Measurements from ENCODE around the gene GP1BA.

The GP1BA gene

GRCh38 chr17:4939546-4939795, 7.4 kb downstream of the GP1BA start:
- TF ChIP-seq, protein P1, sequence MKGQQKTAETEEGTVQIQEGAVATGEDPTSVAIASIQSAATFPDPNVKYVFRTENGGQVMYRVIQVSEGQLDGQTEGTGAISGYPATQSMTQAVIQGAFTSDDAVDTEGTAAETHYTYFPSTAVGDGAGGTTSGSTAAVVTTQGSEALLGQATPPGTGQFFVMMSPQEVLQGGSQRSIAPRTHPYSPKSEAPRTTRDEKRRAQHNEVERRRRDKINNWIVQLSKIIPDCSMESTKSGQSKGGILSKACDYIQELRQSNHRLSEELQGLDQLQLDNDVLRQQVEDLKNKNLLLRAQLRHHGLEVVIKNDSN (IDR thresholded peaks at IDR 0.05) = no peak
- TF ChIP-seq, protein P2, sequence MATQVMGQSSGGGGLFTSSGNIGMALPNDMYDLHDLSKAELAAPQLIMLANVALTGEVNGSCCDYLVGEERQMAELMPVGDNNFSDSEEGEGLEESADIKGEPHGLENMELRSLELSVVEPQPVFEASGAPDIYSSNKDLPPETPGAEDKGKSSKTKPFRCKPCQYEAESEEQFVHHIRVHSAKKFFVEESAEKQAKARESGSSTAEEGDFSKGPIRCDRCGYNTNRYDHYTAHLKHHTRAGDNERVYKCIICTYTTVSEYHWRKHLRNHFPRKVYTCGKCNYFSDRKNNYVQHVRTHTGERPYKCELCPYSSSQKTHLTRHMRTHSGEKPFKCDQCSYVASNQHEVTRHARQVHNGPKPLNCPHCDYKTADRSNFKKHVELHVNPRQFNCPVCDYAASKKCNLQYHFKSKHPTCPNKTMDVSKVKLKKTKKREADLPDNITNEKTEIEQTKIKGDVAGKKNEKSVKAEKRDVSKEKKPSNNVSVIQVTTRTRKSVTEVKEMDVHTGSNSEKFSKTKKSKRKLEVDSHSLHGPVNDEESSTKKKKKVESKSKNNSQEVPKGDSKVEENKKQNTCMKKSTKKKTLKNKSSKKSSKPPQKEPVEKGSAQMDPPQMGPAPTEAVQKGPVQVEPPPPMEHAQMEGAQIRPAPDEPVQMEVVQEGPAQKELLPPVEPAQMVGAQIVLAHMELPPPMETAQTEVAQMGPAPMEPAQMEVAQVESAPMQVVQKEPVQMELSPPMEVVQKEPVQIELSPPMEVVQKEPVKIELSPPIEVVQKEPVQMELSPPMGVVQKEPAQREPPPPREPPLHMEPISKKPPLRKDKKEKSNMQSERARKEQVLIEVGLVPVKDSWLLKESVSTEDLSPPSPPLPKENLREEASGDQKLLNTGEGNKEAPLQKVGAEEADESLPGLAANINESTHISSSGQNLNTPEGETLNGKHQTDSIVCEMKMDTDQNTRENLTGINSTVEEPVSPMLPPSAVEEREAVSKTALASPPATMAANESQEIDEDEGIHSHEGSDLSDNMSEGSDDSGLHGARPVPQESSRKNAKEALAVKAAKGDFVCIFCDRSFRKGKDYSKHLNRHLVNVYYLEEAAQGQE (IDR thresholded peaks at IDR 0.05; ENCODE audit: low read depth) = no peak
- TF ChIP-seq CREB1 (IDR thresholded peaks at IDR 0.05; ENCODE audit: low read depth) (no peak), ZBTB7A (IDR thresholded peaks at IDR 0.05; ENCODE audit: low read depth) (no peak), TEAD4 (IDR thresholded peaks at IDR 0.05) (no peak), EGR1 (IDR thresholded peaks at IDR 0.05) (no peak), CEBPB (IDR thresholded peaks at IDR 0.05) (no peak), EP300 (IDR thresholded peaks at IDR 0.05; ENCODE audit: borderline replicate concordance) (no peak), FOXM1 (IDR thresholded peaks at IDR 0.05; ENCODE audit: borderline replicate concordance, low read depth) (no peak), NFIC (IDR thresholded peaks at IDR 0.05) (no peak), TAF1 (IDR thresholded peaks at IDR 0.05; ENCODE audit: low read depth) (no peak), YY1 (IDR thresholded peaks at IDR 0.05; ENCODE audit: low read depth) (no peak)
- TF ChIP-seq, protein P3, sequence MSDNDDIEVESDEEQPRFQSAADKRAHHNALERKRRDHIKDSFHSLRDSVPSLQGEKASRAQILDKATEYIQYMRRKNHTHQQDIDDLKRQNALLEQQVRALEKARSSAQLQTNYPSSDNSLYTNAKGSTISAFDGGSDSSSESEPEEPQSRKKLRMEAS (IDR thresholded peaks at IDR 0.05) = no peak

DNA sequence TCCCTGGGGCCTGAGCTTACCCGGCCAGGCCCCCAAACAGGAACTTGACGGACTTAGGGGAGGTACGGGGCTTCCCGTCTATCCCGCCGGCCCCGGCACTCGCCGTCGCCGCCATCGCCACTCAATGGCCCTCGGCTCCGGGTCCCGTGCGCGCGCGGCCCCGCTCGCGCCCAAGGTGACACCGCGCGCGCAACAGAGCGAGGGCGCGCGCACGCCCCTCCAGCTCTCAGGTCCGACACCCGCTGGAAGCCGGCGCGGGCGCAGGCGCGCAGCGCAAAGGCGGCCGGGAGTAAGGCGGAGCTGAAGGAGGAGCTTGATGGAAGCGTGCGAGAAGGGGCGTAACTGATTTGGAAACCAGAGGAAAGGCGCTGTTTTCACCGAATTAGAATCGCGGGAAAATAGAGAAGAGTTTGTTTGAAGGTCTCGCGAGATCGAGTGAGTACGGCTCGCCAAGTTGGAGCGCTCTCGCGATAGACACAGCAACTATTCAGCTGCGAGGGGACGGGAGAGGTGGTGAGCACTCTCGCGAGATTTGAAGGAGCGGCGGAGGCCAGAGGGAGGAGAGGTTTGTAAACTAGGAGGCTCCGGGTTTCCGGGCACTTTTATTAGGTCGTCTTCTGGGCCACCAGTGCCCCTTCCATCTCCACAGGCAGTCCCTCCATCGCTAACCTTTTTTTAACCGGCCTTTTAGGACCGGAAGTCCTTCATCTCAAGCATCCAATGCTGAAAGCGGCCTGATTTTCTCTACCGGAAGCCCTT, 7.9 kb downstream of the GP1BA start, which contains the start of the genes RNF167 and SLC25A11:
Gene RNF167 (plus strand): TSS at position 473 of the 759 bp plus-strand sequence. CDS start 642 bp downstream, outside the sequence.
Gene SLC25A11 (minus strand): TSS at position 251 of the 759 bp plus-strand sequence. CDS start 136 bp downstream, at position 115.
- TF ChIP-seq TEAD4 (IDR thresholded peaks at IDR 0.05) = no peak
- TF ChIP-seq, protein P1 (IDR thresholded peaks at IDR 0.05) = 0 out of 2 replicates have a peak, but pooled peaks have one; percentile 14
- TF ChIP-seq NFIC (IDR thresholded peaks at IDR 0.05) = no peak
- TF ChIP-seq, protein P3 (IDR thresholded peaks at IDR 0.05) = peak; percentile 74
- TF ChIP-seq, protein P2 (IDR thresholded peaks at IDR 0.05; ENCODE audit: low read depth) = no peak
- peak; percentile 48; the same call in 1 of the 2 replicates for TF ChIP-seq FOXM1 (IDR thresholded peaks at IDR 0.05; ENCODE audit: borderline replicate concordance, low read depth)
- peak; percentile 88 for TF ChIP-seq TAF1 (IDR thresholded peaks at IDR 0.05; ENCODE audit: low read depth)
- TF ChIP-seq CEBPB (IDR thresholded peaks at IDR 0.05) = no peak
- no peak for TF ChIP-seq CREB1 (IDR thresholded peaks at IDR 0.05; ENCODE audit: low read depth)
- peak; percentile 85 for TF ChIP-seq YY1 (IDR thresholded peaks at IDR 0.05; ENCODE audit: low read depth)
- TF ChIP-seq RAD21 (IDR thresholded peaks at IDR 0.05; ENCODE audit: low read depth) = no peak; the same call in 1 of the 2 replicates
- no peak for TF ChIP-seq EP300 (IDR thresholded peaks at IDR 0.05; ENCODE audit: borderline replicate concordance)
- TF ChIP-seq TCF12 (IDR thresholded peaks at IDR 0.05; ENCODE audit: low read depth) = peak; percentile 11; the same call in 1 of the 2 replicates
- no peak for TF ChIP-seq ZBTB7A (IDR thresholded peaks at IDR 0.05; ENCODE audit: low read depth)
- TF ChIP-seq EGR1 (IDR thresholded peaks at IDR 0.05) = no peak

- TF ChIP-seq, protein P3 (IDR thresholded peaks at IDR 0.05) = no peak
- no peak for TF ChIP-seq YY1 (IDR thresholded peaks at IDR 0.05; ENCODE audit: low read depth)
- TF ChIP-seq, protein P2 (IDR thresholded peaks at IDR 0.05; ENCODE audit: low read depth) = no peak
- no peak for TF ChIP-seq RAD21 (IDR thresholded peaks at IDR 0.05; ENCODE audit: low read depth)
- TF ChIP-seq CREB1 (IDR thresholded peaks at IDR 0.05; ENCODE audit: low read depth) = no peak
- TF ChIP-seq NFIC (IDR thresholded peaks at IDR 0.05) = no peak
- TF ChIP-seq TEAD4 (IDR thresholded peaks at IDR 0.05) = no peak
- no peak for TF ChIP-seq CEBPB (IDR thresholded peaks at IDR 0.05)
- no peak; the same call in none of the 2 replicates for TF ChIP-seq TAF1 (IDR thresholded peaks at IDR 0.05; ENCODE audit: low read depth)
- no peak for TF ChIP-seq EP300 (IDR thresholded peaks at IDR 0.05; ENCODE audit: borderline replicate concordance)
- TF ChIP-seq TCF12 (IDR thresholded peaks at IDR 0.05; ENCODE audit: low read depth) = no peak
- TF ChIP-seq ZBTB7A (IDR thresholded peaks at IDR 0.05; ENCODE audit: low read depth) = no peak
- TF ChIP-seq EGR1 (IDR thresholded peaks at IDR 0.05) = no peak
- no peak; the same call in 1 of the 2 replicates for TF ChIP-seq FOXM1 (IDR thresholded peaks at IDR 0.05; ENCODE audit: borderline replicate concordance, low read depth)
- TF ChIP-seq, protein P1 (IDR thresholded peaks at IDR 0.05) = no peak
Observed at GRCh38 chr17:4940555-4941318, 8.7 kb downstream of the GP1BA start.
